WERI-Rb-1 (cell line): ENCODE results near the gene SLC25A3.
"Not testable (repeated sequence)": the region's sequence is repeated elsewhere in the genome, so short reads cannot be mapped to it uniquely, and the experiment has no call there.

ENCODE experiments used
- DNase-seq: peaks from one replicate; pipeline ENCODE4 v3.0.0-alpha.2; 2020
- H3K27ac ChIP-seq: fragments of 250-450 bp; sonication (Bioruptor Pico); 2 replicates; pipeline ENCODE4 v1.5.1; 2020; ENCODE audit warnings: mild to moderate bottlenecking, moderate library complexity
- H3K27me3 ChIP-seq: fragments of 250-450 bp; sonication (Bioruptor Pico); 2 replicates; pipeline ENCODE4 v1.5.1; 2021; ENCODE audit warnings: mild to moderate bottlenecking, low read depth, moderate library complexity; ENCODE audit not compliant: insufficient read depth, severe bottlenecking
- H3K36me3 ChIP-seq: fragments of 250-450 bp; sonication (Bioruptor Pico); 2 replicates; pipeline ENCODE4 v1.5.1; 2020; ENCODE audit warnings: mild to moderate bottlenecking, moderate library complexity
- H3K4me3 ChIP-seq: 2 replicates; pipeline ENCODE4 v1.5.1; 2011; ENCODE audit warnings: low read depth, mild to moderate bottlenecking, control low read depth, low read length
- H3K9me3 ChIP-seq: fragments of 250-450 bp; sonication (Bioruptor Pico); 2 replicates; pipeline ENCODE4 v1.5.1; 2021; ENCODE audit warnings: mild to moderate bottlenecking, moderate library complexity; ENCODE audit not compliant: severe bottlenecking
- TF ChIP-seq, protein P1 (sequence below): IDR thresholded peaks from 2 replicates; pipeline ENCODE4 v1.5.1; 2011; ENCODE audit warnings: low read depth, mild to moderate bottlenecking, control low read depth, inconsistent platforms, low read length

SLC25A3 gene

DNA sequence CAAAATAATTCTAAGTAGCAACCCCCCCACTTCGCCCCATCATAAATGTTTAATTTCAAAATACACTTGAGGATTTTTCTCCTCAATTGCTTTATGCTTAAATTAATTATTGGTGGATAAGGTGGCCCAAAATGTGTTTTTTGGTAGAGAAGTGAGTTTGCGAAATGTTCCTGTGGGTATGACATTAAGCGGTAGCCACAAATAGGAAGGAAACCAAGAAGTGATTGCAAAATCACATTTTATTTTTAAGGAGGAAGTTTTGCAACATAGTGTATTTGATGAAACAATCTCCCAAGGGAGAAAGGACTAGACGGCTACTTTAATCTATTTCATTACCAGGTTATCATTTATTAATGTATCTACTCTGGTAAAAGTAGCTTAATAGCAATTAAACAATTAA is 25.5 kb downstream of the SLC25A3 start:
- Histone ChIP-seq H3K4me3 (no peak overlapping the region), H3K27ac (no peak overlapping the region), H3K36me3 (no peaks in the 10 kb centered on the region), H3K27me3 (no peaks in the 10 kb centered on the region), H3K9me3 (no peaks in the 10 kb centered on the region)
- TF ChIP-seq, protein P1, sequence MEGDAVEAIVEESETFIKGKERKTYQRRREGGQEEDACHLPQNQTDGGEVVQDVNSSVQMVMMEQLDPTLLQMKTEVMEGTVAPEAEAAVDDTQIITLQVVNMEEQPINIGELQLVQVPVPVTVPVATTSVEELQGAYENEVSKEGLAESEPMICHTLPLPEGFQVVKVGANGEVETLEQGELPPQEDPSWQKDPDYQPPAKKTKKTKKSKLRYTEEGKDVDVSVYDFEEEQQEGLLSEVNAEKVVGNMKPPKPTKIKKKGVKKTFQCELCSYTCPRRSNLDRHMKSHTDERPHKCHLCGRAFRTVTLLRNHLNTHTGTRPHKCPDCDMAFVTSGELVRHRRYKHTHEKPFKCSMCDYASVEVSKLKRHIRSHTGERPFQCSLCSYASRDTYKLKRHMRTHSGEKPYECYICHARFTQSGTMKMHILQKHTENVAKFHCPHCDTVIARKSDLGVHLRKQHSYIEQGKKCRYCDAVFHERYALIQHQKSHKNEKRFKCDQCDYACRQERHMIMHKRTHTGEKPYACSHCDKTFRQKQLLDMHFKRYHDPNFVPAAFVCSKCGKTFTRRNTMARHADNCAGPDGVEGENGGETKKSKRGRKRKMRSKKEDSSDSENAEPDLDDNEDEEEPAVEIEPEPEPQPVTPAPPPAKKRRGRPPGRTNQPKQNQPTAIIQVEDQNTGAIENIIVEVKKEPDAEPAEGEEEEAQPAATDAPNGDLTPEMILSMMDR, result no peak
- no peak for DNase-seq

DNA sequence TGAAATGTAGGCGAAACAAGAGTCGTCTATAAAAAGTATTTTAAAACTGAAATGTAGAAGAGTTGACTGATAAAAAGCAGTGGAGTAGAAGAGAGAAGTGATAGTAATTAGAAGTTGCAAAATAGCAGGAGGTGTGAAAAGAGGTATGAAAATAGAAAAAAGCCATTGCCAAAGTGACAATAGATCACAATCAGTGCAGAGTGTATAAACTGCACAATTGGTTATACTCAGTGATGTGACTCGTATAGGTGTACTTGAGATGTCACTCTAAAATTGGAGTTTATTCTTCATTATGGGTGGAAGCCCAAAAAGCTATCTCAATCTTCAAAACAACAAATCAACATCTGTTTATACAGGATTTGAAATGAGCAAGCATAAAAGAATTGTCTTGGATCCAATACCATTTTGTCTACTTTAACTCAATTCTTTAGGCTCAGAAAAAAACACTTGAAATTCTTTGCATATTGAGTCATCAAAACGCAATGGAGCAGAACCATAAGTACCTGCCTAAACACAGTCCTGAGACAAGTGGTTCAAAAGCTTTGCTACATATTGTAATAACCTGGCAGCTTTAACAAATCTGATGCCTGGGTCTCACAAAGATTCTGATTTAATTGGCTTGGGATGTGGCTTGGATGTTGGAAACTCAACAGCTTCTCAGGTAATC is 42.3 kb downstream of the SLC25A3 start:
- Histone ChIP-seq H3K27me3 (no peaks in the 10 kb centered on the region), H3K27ac (no peak overlapping the region), H3K4me3 (no peak overlapping the region), H3K36me3 (peaks cover 17% of the 10 kb centered on the region), H3K9me3 (no peaks in the 10 kb centered on the region)
- no peak for DNase-seq
- TF ChIP-seq, protein P1, result no peak

DNA sequence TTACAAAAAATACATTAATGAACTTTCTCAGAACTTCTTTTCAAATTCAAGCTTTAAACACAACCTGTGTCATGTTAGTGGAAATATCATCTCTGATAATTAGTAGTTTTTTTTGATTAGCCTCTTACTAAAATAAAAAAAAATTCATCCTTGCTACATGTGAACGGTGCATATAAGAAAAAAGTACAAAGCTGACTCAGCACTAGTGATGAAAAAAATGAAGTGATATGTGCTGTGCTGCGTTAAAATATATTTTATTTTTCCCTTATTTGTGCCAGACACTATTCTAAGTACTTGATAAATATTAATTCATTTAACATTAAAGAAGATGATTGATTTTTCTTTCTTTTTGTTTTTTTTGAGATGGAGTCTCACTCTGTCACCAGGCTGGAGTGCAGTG is 43.6 kb downstream of the SLC25A3 start:
- no peak overlapping the region for H3K27ac ChIP-seq
- TF ChIP-seq, protein P1, result no peak
- no peak for DNase-seq
- H3K4me3 ChIP-seq, result no peak overlapping the region
- no peaks in the 10 kb centered on the region for H3K9me3 ChIP-seq
- H3K27me3 ChIP-seq, result no peaks in the 10 kb centered on the region
- peaks cover 20% of the 10 kb centered on the region for H3K36me3 ChIP-seq

DNA sequence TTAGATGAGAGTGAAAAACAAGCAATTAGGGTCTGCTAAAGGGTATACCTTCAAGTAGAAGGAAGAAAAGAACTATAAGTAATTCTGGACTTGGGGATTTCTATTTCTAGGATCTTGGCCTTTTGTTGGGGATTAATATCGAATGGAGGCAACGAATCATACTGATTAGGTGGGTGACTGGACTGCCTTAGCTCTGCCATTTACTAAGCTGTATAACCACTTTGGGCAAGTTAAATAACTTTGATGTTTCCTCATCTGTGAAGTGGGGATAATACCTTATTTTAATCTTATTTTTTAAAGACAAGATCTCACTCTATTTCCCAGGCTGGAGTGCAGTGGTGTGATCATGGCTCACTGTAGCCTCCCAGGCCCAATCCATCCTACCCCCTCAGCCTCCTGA is 44.5 kb downstream of the SLC25A3 start:
- H3K27me3 ChIP-seq, result no peaks in the 10 kb centered on the region
- H3K9me3 ChIP-seq, result no peaks in the 10 kb centered on the region
- no peak for DNase-seq
- H3K4me3 ChIP-seq, result no peak overlapping the region
- peaks cover 15% of the 10 kb centered on the region for H3K36me3 ChIP-seq
- no peak overlapping the region for H3K27ac ChIP-seq
- TF ChIP-seq, protein P1, result no peak

DNA sequence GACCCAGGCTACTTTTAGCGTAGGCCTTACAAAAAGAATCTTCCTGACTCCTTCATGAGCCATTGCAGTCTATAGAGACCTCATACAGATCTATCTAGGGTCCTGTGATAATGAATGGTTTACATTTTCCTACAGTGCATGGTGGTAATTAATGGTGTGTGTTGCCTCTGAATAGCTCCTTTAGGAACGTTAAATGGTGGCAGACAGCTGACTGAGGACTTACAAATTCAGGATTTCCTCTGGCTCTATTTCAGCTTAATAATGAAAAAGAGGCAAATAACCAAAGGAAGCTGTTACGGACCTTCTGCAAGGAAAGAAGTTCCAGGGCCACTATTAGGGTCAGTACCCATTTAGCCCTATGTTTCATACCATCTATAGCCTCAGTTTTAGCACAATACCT is 46.0 kb downstream of the SLC25A3 start:
- Histone ChIP-seq H3K27me3 (no peaks in the 10 kb centered on the region), H3K36me3 (peaks cover 7% of the 10 kb centered on the region; the same call in 1 of the 2 replicates), H3K9me3 (no peaks in the 10 kb centered on the region), H3K4me3 (no peak overlapping the region), H3K27ac (no peak overlapping the region)
- DNase-seq, result no peak
- TF ChIP-seq, protein P1, result no peak

DNA sequence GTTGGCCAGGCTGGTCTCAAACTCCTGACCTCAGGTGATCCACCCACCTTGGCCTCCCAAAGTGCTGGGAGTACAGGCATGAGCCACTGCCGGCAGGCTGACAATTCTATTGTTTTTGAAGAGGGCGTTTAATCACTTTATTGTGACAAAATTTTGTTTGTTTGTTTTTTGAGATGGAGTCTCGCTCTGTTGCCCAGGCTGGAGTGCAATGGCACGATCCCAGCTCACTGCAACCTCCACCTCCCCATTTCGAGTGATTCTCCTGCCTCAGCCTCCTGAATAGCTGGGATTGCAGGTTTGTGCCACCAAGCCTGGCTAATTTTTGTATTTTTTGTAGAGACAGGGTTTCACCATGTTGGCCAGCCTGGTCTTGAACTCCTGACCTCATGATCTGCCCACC is 49.3 kb downstream of the SLC25A3 start:
- not testable (repeated sequence) for H3K4me3 ChIP-seq, H3K27me3 ChIP-seq, DNase-seq, H3K9me3 ChIP-seq, H3K27ac ChIP-seq
- H3K36me3 ChIP-seq, result peaks cover 11% of the 10 kb centered on the region
